GM18526 (cell line): Measurements from ENCODE around the gene TMEM245.

Source experiments
- POLR2A ChIP-seq: IDR thresholded peaks from 3 replicates; pipeline ENCODE4 v1.6.1; 2011; ENCODE audit not compliant: insufficient read length; ENCODE audit errors: extremely low read depth

TMEM245 gene

DNA sequence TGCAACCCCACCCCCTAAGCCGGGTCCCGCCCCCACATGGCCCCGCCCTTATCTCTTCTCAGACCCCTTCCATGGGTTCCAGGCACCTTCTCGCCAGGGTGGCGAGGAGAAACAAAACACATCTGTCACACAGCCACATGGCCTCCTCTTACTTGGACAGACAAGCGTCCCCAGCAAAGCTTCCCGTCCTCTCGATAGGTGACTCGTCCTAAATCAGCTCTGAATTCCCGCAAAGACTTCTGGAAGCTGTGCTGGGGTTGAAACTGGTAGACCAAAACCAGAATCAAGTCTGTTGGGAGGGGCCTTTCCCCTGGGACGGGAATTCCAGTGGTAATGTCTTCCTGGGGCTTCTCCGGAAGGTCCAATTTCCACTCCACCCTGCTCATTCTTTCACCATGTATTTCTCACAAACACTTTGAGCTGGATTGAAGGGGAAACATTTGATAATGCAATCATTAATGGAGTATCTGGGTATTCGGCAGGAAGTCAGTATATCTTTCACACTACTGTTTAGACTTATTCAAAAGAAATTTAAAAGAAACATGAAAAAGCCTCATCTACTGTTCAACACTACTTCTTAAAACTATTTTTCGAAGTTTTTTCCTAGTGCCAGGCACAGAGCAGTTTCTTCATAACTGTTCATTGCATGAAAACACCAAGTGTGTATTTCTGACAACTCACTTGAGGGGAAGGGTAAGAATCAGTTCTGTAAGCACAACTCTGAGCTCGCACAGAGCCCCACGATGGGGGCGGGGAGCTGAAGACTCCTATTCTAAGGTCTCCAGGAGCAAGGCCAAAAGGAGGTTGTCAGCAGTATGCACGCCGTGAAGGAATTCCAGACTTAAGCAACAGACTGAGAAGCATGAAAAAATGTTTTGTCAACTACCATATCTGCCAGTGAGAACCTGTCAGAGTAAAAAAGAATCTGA lies 105.8 kb downstream of the TMEM245 start:
- no peak for TF ChIP-seq POLR2A

GRCh38 chr9:109012876-109013678 lies 106.7 kb downstream of the TMEM245 start, which contains the start of gene CTNNAL1:
TSS of gene CTNNAL1 (minus strand) at chr9:109013499. CDS start at chr9:109013442, 57 bp downstream.
- peak; percentile 79 for TF ChIP-seq POLR2A

DNA sequence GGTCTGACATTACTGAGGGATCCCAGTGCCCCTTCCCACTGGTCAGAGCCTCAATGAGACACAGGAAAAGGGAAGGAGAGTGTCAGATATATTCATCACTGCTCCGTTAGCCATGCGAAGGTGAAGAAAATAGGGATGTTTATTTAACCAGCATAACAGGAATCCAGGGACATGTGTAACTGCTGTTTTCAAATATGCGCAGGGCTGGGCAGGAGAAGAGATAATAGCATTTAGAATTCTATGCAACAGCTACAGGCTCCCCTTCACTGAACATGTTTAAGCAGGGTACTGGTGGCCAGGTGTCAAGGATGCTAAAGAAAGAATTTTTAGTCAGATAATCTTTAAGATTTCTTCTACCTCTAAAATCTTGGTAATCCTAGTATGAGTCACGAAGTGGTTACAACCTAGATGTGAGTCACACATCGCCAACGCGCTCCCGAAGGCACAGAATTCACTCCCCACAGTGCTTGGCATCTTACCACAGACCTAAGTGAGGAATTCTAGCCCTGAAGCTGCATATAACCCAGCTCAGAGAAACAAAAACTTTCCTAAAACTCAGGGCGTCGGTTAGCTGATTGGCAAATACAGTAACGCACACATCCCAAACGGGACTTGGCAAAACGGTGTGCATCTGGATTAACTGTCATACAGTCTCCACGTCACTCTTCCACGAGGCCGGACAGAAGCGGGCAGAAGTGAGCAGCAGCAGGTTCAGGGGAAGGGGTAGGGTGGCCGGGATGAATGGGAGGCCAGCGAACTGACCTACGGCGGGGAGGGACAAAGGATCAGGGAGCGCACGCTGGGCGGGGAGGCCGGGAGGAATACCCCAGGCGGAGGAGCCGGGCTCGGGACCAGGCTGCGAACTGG lies 107.5 kb downstream of the TMEM245 start:
- no peak for TF ChIP-seq POLR2A

DNA sequence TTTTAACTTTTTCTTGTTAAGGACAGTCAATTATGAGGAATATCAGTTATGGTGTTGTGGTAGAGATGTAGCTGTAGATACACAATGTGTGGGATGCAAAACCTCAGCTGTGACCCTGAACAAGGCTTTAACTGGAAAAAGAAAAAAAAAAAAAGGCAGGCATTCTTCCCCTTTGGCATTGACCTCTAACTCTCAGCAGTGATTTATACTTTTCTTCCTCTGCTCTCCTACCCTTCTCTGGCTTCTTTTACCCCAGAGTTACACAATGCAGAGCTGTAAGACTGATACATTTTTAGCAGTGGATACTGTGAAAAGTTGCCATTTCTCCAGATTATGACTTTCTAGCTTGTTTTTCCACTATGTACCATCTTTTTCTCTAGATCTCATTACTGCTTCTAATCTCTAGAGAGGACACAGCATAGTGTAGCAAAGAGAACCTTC lies 108.5 kb downstream of the TMEM245 start:
- no peak for TF ChIP-seq POLR2A

- no peak for TF ChIP-seq POLR2A
Measured at GRCh38 chr9:109010746-109011145, 109.0 kb downstream of the TMEM245 start.

DNA sequence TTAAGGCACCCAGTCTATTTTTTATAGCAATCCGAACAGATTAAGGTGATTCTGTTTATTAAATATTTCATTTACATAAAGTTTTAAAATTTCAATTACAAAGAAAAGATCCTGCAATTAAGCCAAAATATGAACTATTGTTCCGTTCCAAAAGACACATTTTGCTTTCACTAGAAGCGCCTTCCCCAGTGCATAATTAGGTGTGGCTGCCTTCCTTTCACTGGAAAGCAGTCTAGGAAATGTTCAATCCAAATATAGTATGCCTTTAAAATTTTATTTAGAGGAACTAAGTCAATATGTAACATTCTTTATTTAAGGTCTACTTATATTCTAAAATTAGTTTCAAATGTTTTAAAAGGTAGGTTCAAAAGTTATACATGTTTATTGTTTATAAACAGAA lies 114.1 kb downstream of the TMEM245 start:
- TF ChIP-seq POLR2A = no peak

DNA sequence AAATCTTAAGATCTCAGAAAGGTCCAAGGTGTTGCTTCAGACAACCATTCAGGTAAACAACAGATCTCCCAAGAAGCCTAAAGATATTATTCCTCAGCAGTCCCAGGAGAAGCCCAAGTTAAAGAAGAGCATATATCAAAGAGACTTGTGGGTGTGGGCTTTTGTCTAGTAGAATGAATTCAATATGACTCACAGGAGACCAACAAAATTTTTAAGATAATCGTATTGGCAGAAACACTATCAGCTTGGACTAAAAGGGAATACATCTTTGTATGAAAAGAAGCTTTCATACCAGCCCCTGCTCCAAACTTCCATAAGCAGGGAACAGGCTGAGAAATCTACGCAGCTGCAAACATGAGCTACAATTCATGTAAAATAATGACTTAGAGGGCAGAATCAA lies 116.6 kb downstream of the TMEM245 start:
- TF ChIP-seq POLR2A = no peak

DNA sequence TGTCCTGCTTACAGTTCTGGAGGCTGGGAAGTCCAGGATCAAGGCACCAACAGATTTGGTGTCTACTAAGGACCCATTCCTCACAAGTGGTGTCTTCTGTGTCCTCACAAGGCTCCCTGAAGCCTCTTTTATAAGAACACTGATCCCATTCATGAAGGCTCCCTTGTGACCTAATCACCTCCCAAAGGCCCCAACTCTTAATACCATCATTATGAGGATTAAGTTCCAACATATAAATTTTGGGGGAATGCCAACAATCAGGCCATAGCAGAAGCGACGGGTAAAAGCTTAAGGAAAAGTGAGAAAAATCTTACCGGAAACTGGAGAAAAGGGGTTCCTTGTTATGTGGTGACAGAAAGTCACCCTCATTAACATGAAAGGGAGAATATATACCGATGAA lies 117.6 kb downstream of the TMEM245 start:
- TF ChIP-seq POLR2A = no peak

GRCh38 chr9:109001275-109001676 lies 118.5 kb downstream of the TMEM245 start:
- TF ChIP-seq POLR2A = no peak

DNA sequence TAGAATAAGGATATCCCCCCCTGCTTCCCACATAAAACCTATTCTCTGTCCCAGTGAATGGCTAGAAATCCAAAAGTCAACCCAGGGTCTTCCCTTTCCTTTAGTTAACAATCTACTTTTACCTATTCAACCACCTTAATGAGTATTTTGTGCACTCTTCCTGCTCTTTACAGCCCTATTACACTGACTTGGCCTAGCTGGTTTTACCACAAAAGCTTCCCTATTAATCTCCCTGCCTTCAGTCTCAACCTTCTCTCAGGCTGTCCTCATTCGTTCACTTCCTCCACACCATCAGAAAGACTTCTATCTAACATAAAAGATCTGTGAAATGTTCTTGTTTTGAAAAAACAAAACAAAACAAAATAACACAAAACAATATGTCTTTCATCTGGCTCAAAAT lies 122.6 kb downstream of the TMEM245 start:
- TF ChIP-seq POLR2A = no peak

GRCh38 chr9:108996643-108997042 lies 123.1 kb downstream of the TMEM245 start:
- no peak for TF ChIP-seq POLR2A

DNA sequence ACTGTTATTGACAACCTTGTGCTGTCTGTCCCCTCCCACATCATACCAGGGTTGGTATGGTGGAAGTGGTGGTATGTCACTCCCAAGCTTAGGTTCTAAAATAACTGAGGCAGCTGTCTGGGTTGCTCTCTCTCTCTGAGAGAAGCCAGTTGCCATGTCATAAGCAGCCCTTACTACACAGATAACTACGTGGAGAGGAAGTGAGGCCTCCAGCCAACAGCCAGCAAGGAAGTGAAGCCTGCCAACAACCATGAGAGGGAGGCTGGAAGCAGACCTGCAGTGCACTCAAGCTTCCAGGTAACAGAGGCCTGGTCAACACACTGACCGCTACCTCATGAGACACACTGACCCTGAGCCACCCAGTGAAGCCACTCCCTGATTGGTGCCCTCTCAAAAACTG lies 125.1 kb downstream of the TMEM245 start:
- no peak for TF ChIP-seq POLR2A

DNA sequence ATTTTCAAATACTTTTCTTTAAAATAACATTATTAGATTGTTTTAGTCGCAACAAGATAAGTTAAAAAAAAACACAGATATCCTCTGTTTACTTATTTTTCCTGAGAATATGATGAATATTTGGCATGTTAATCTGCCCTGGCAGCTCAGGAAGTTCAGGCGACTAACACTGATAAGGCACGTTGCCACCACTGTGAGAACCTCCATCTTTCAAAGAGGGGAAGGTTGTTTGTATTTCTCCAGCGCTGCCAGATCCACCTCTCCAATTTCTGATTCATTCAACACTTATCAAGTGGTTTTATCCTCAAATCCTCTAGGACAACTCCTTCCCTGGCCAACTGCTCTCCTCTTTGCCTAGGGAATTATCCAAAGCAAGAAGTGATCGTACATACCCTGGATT lies 128.3 kb downstream of the TMEM245 start:
- TF ChIP-seq POLR2A = no peak

GRCh38 chr9:108983885-108984284 lies 135.9 kb downstream of the TMEM245 start:
- TF ChIP-seq POLR2A = no peak

DNA sequence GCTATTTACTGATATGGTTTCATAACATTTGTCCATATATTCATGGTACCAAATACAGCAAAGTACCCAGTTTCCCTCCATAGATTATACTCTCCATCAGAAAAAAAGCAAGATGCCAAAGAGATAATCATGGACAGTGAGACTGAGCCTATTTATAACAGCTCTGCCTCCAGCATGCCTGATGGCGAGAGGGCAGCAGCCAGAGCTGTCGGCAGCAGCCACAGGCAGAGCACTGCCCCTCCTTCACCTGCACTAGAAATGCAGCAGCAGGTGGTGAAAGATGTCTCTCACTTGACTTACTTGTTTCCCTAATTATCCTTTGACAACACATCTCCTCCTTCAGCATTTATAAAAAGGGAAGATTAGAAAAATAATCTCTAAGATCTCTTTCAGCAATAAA lies 138.9 kb downstream of the TMEM245 start:
- TF ChIP-seq POLR2A = no peak

DNA sequence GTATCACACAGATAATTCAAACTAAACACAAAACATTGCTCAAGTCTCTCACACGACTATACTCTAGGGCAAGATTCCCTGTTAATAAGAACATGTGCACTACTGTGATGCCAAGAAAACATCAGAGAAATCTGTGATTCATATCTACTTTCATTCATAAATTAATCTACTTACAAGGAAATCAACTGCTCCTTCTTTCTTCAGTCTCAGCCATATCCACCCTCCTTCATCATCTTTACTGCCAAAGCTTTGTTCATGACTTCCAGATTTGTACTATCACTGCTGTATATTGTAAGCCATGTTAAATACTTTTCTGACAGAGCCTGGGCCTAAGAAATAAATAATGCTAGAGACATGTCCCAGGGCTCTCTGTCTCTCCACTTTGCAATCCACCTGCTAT lies 141.5 kb downstream of the TMEM245 start:
- no peak for TF ChIP-seq POLR2A

- TF ChIP-seq POLR2A = no peak
Measured at GRCh38 chr9:108973895-108974294, 145.9 kb downstream of the TMEM245 start.
